Immature natural killer cell (primary cell): Measurements from ENCODE around the gene TEX22. TPM values are rescaled to one million over a fixed set of nuclear protein-coding genes. Genes with fewer than 3 reads are reported as not detected.
A peak's percentile ranks its signal among the peaks of the same experiment; 100 is the strongest.

Experiments used
- DNase-seq, 3 donors: peaks; one replicate each; pipeline ENCODE4 v3.0.0; 2022; ENCODE audit warnings: mixed read lengths in 1 of 3
- H3K27ac Mint-ChIP-seq, 6 donors: one replicate each; pipeline ENCODE4 v1.8.0; 2020; ENCODE audit warnings: mixed read lengths in 6 of 6, mild to moderate bottlenecking in 5 of 6, inconsistent platforms in 4 of 6, moderate library complexity in 3 of 6
- H3K27me3 Mint-ChIP-seq, 3 donors: one replicate each; pipeline ENCODE4 v1.8.0; 2020 to 2021; ENCODE audit warnings: low read depth in 3 of 3, mild to moderate bottlenecking in 3 of 3, mixed read lengths in 3 of 3, moderate library complexity in 3 of 3, inconsistent platforms in 1 of 3
- H3K36me3 Mint-ChIP-seq, 3 donors: one replicate each; pipeline ENCODE4 v1.8.0; 2020; ENCODE audit warnings: mixed read lengths in 3 of 3, inconsistent platforms in 2 of 3, mild to moderate bottlenecking in 2 of 3
- H3K4me1 Mint-ChIP-seq, 2 donors: one replicate each; pipeline ENCODE4 v1.8.0; 2020; ENCODE audit warnings: inconsistent platforms in 2 of 2, mild to moderate bottlenecking in 2 of 2, mixed read lengths in 2 of 2, moderate library complexity in 1 of 2
- H3K4me3 Mint-ChIP-seq, 5 donors: one replicate each; pipeline ENCODE4 v1.8.0; 2020; ENCODE audit warnings: mild to moderate bottlenecking in 5 of 5, mixed read lengths in 5 of 5, inconsistent platforms in 3 of 5, moderate library complexity in 3 of 5
- H3K9me3 Mint-ChIP-seq, 6 donors: one replicate each; pipeline ENCODE4 v1.8.0; 2020; ENCODE audit warnings: mild to moderate bottlenecking in 6 of 6, mixed read lengths in 6 of 6, inconsistent platforms in 4 of 6, moderate library complexity in 3 of 6
- polyA plus RNA-seq, 3 donors: library from polyadenylated mRNA; unstranded; fragments of 300-500 nt; fragmentation: Illumina TruSeq; gene quantifications; one replicate each; pipeline ENCODE4 v1.2.3, GENCODE V29; 2021

The TEX22 gene
- polyA plus RNA-seq, 3 donors from 2014 or later = 0.52 to 1.0 (median 0.79) TPM

- H3K4me3 Mint-ChIP-seq = no peak overlapping the region
- H3K9me3 Mint-ChIP-seq = no peaks in the 10 kb centered on the region
- H3K27ac Mint-ChIP-seq = no peak overlapping the region
- peaks cover 0 to 4% (median 0%) of the 10 kb centered on the region in 3 donors for H3K36me3 Mint-ChIP-seq
- DNase-seq = no peak
- no peaks in the 10 kb centered on the region for H3K27me3 Mint-ChIP-seq
- H3K4me1 Mint-ChIP-seq = peaks cover 2% of the 10 kb centered on the region in 2 donors
These were observed 14.2 kb upstream of the TEX22 start for GRCh38 chr14:105384041-105384557.

GRCh38 chr14:105384605-105385321 is 13.6 kb upstream of the TEX22 start:
- Mint-ChIP-seq H3K4me1 (peaks cover 0 to 2% of the 10 kb centered on the region in 2 donors), H3K9me3 (no peaks in the 10 kb centered on the region), H3K4me3 (no peak overlapping the region), H3K36me3 (peaks cover 0 to 4% (median 0%) of the 10 kb centered on the region in 3 donors), H3K27me3 (no peaks in the 10 kb centered on the region), H3K27ac (no peak overlapping the region)
- no peak for DNase-seq

- Mint-ChIP-seq H3K9me3 (no peaks in the 10 kb centered on the region), H3K27me3 (no peaks in the 10 kb centered on the region), H3K4me3 (no peak overlapping the region), H3K27ac (no peak overlapping the region), H3K36me3 (peaks cover 0 to 4% (median 0%) of the 10 kb centered on the region in 3 donors), H3K4me1 (peaks cover 5% of the 10 kb centered on the region in 2 donors)
- DNase-seq = no peak
These were observed 13.1 kb upstream of the TEX22 start for GRCh38 chr14:105385322-105385637.

- H3K4me1 Mint-ChIP-seq = peaks cover 7% of the 10 kb centered on the region in 2 donors
- H3K36me3 Mint-ChIP-seq = peaks cover 0 to 4% (median 0%) of the 10 kb centered on the region in 3 donors
- no peak overlapping the region for H3K27ac Mint-ChIP-seq
- no peaks in the 10 kb centered on the region for H3K27me3 Mint-ChIP-seq
- DNase-seq = no peak
- no peaks in the 10 kb centered on the region for H3K9me3 Mint-ChIP-seq
- no peak overlapping the region for H3K4me3 Mint-ChIP-seq
These were observed 12.5 kb upstream of the TEX22 start for GRCh38 chr14:105385698-105386365.

GRCh38 chr14:105386581-105387529 is 11.5 kb upstream of the TEX22 start:
- Mint-ChIP-seq H3K27ac (no peak overlapping the region), H3K4me3 (no peak overlapping the region), H3K9me3 (no peaks in the 10 kb centered on the region), H3K4me1 (peaks cover 7% of the 10 kb centered on the region in 2 donors), H3K27me3 (no peaks in the 10 kb centered on the region), H3K36me3 (peaks cover 0 to 4% (median 0%) of the 10 kb centered on the region in 3 donors)
- DNase-seq = no peak

- Mint-ChIP-seq H3K27me3 (peaks cover 0 to under 1% (median 0%) of the 10 kb centered on the region in 3 donors), H3K4me3 (no peak overlapping the region), H3K36me3 (peaks cover 0 to 4% (median 0%) of the 10 kb centered on the region in 3 donors), H3K27ac (no peak overlapping the region), H3K4me1 (peaks cover 7% of the 10 kb centered on the region in 2 donors), H3K9me3 (no peaks in the 10 kb centered on the region)
- DNase-seq = no peak
These were observed 10.8 kb upstream of the TEX22 start for GRCh38 chr14:105387530-105387922.

GRCh38 chr14:105388110-105388951 is 10.0 kb upstream of the TEX22 start:
- H3K9me3 Mint-ChIP-seq = no peaks in the 10 kb centered on the region
- peak overlapping the region in 1 of 6 donors; percentile 40 for H3K27ac Mint-ChIP-seq
- H3K36me3 Mint-ChIP-seq = peaks cover 0 to 4% (median 0%) of the 10 kb centered on the region in 3 donors
- peaks cover 7% of the 10 kb centered on the region in 2 donors for H3K4me1 Mint-ChIP-seq
- peaks cover 0 to 1% (median 0%) of the 10 kb centered on the region in 3 donors for H3K27me3 Mint-ChIP-seq
- H3K4me3 Mint-ChIP-seq = no peak overlapping the region
- no peak for DNase-seq

GRCh38 chr14:105388976-105389375 is 9.4 kb upstream of the TEX22 start:
- no peak for DNase-seq
- Mint-ChIP-seq H3K27ac (no peak overlapping the region), H3K9me3 (no peaks in the 10 kb centered on the region), H3K4me3 (no peak overlapping the region), H3K27me3 (peaks cover 0 to 1% (median 0%) of the 10 kb centered on the region in 3 donors), H3K36me3 (no peaks in the 10 kb centered on the region), H3K4me1 (peaks cover 7% of the 10 kb centered on the region in 2 donors)

GRCh38 chr14:105389534-105389933 is 8.8 kb upstream of the TEX22 start:
- H3K36me3 Mint-ChIP-seq = no peaks in the 10 kb centered on the region
- peaks cover 0 to 1% (median 0%) of the 10 kb centered on the region in 3 donors for H3K27me3 Mint-ChIP-seq
- H3K27ac Mint-ChIP-seq = no peak overlapping the region
- no peak for DNase-seq
- peaks cover 8 to 9% of the 10 kb centered on the region in 2 donors for H3K4me1 Mint-ChIP-seq
- no peaks in the 10 kb centered on the region for H3K9me3 Mint-ChIP-seq
- H3K4me3 Mint-ChIP-seq = no peak overlapping the region

- H3K27ac Mint-ChIP-seq = peak overlapping the region in 1 of 6 donors; percentile 46
- no peaks in the 10 kb centered on the region for H3K36me3 Mint-ChIP-seq
- no peak for DNase-seq
- no peak overlapping the region for H3K4me3 Mint-ChIP-seq
- no peaks in the 10 kb centered on the region for H3K9me3 Mint-ChIP-seq
- H3K4me1 Mint-ChIP-seq = peaks cover 10 to 15% of the 10 kb centered on the region in 2 donors
- H3K27me3 Mint-ChIP-seq = peaks cover 0 to 1% (median 0%) of the 10 kb centered on the region in 3 donors
These were observed 8.1 kb upstream of the TEX22 start for GRCh38 chr14:105389976-105390848.

GRCh38 chr14:105390849-105391500 is 7.4 kb upstream of the TEX22 start:
- no peak for DNase-seq
- no peaks in the 10 kb centered on the region for H3K36me3 Mint-ChIP-seq
- no peak overlapping the region for H3K27ac Mint-ChIP-seq
- peaks cover 0 to 1% (median 0%) of the 10 kb centered on the region in 3 donors for H3K27me3 Mint-ChIP-seq
- no peak overlapping the region for H3K4me3 Mint-ChIP-seq
- peaks cover 18 to 23% of the 10 kb centered on the region in 2 donors for H3K4me1 Mint-ChIP-seq
- no peaks in the 10 kb centered on the region for H3K9me3 Mint-ChIP-seq

- Mint-ChIP-seq H3K4me1 (peaks cover 18 to 26% of the 10 kb centered on the region in 2 donors), H3K27me3 (peaks cover 0 to 1% (median 0%) of the 10 kb centered on the region in 3 donors), H3K27ac (no peak overlapping the region), H3K4me3 (no peak overlapping the region), H3K9me3 (no peaks in the 10 kb centered on the region), H3K36me3 (no peaks in the 10 kb centered on the region)
- DNase-seq = no peak
These were observed 6.8 kb upstream of the TEX22 start for GRCh38 chr14:105391541-105391940.
